GM19397 (cell line): ENCODE results near the gene TWSG1.
"Not testable (repeated sequence)": the region's sequence is repeated elsewhere in the genome, so short reads cannot be mapped to it uniquely, and the experiment has no call there.

Experiments
- ATAC-seq: cut with Tn5 transposase; IDR thresholded peaks from one replicate; pipeline ENCODE4 v1.9.1; 2021; ENCODE audit warnings: mild to moderate bottlenecking, moderate library complexity; ENCODE audit not compliant: unreplicated experiment

Gene TWSG1

GRCh38 chr18:9386879-9387278 lies 52.3 kb downstream of the TWSG1 start:
- ATAC-seq: no peak

GRCh38 chr18:9387891-9388290 lies 53.3 kb downstream of the TWSG1 start:
- ATAC-seq: no peak

GRCh38 chr18:9389706-9390105 lies 55.1 kb downstream of the TWSG1 start:
- no peak for ATAC-seq

- ATAC-seq: no peak
These were observed 58.2 kb downstream of the TWSG1 start for GRCh38 chr18:9392726-9393125.

- no peak for ATAC-seq
These were observed 59.5 kb downstream of the TWSG1 start for GRCh38 chr18:9394046-9394445.

GRCh38 chr18:9400197-9400596 lies 65.6 kb downstream of the TWSG1 start:
- ATAC-seq: no peak

GRCh38 chr18:9401176-9401575 lies 66.6 kb downstream of the TWSG1 start:
- ATAC-seq: no peak

- ATAC-seq: not testable (repeated sequence)
These were observed 67.9 kb downstream of the TWSG1 start for GRCh38 chr18:9402358-9403007.

GRCh38 chr18:9403795-9404564 lies 69.4 kb downstream of the TWSG1 start:
- no peak for ATAC-seq

- no peak for ATAC-seq
These were observed 70.0 kb downstream of the TWSG1 start for GRCh38 chr18:9404565-9405060.

- ATAC-seq: no peak
These were observed 70.6 kb downstream of the TWSG1 start for GRCh38 chr18:9405130-9405529.

GRCh38 chr18:9405977-9406376 lies 71.4 kb downstream of the TWSG1 start:
- no peak for ATAC-seq

- ATAC-seq: no peak
These were observed 75.9 kb downstream of the TWSG1 start for GRCh38 chr18:9410515-9410914.

- ATAC-seq: no peak
These were observed 79.0 kb downstream of the TWSG1 start for GRCh38 chr18:9413576-9413975.

GRCh38 chr18:9416563-9417072 lies 82.0 kb downstream of the TWSG1 start:
- ATAC-seq: no peak

GRCh38 chr18:9417073-9417851 lies 82.7 kb downstream of the TWSG1 start:
- ATAC-seq: no peak

- no peak for ATAC-seq
These were observed 83.6 kb downstream of the TWSG1 start for GRCh38 chr18:9418047-9418690.

- no peak for ATAC-seq
These were observed 85.5 kb downstream of the TWSG1 start for GRCh38 chr18:9419956-9420631.

GRCh38 chr18:9421096-9421900 lies 86.7 kb downstream of the TWSG1 start:
- no peak for ATAC-seq
